NAMALWA (cell line): ENCODE data around the gene INS.
"Not testable (repeated sequence)": the region's sequence is repeated elsewhere in the genome, so short reads cannot be mapped to it uniquely, and the experiment has no call there.

Experiments used
- DNase-seq: peaks from one replicate; pipeline ENCODE4 v3.0.0-alpha.2; 2015; ENCODE audit warnings: low spot score

INS gene

DNA sequence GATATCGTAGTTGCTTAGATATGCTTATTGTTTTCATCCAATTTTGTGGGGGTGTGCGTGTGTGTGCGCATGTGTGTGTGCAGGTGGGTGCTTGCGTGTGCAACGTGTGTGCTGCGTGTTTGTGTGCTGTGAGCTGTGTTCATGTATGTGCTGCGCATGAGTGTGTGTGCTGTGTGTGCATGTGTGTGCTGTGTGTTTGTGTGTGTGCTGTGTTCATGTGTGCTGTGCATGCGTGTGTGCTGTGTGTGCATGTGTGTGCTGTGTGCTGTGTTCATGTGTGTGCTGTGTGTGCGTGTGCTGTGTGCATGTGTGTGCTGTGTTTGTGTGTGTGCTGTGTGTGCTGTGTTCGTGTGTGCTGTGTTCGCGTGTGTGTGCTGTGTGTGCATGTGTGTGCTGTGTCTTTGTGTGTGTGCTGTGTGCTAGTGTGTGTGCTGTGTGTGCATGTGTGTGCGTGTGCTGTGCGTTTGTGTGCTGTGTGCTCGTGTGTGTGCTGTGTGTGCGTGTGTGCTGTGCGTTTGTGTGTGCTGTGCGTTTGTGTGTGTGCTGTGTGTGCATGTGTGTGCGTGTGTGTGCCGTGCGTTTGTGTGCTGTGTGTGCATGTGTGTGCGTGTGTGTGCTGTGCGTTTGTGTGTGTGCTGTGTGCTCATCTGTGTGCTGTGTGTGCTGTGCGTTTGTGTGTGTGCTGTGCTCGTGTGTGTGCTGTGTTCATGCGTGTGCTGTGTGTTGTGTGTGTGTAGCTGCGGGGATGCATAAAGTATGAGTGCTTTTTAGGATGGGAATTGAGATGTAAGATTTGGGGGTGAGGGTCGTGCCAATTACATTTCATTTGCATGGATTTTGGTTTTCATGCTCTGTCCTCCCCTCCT, 29.4 kb downstream of the INS start:
- DNase-seq, result no peak

GRCh38 chr11:2130881-2131352, 30.1 kb downstream of the INS start:
- no peak for DNase-seq

- no peak for DNase-seq
Measured at GRCh38 chr11:2129699-2130366, 31.2 kb downstream of the INS start.

- no peak for DNase-seq
Measured at GRCh38 chr11:2129308-2129698, 31.7 kb downstream of the INS start.

DNA sequence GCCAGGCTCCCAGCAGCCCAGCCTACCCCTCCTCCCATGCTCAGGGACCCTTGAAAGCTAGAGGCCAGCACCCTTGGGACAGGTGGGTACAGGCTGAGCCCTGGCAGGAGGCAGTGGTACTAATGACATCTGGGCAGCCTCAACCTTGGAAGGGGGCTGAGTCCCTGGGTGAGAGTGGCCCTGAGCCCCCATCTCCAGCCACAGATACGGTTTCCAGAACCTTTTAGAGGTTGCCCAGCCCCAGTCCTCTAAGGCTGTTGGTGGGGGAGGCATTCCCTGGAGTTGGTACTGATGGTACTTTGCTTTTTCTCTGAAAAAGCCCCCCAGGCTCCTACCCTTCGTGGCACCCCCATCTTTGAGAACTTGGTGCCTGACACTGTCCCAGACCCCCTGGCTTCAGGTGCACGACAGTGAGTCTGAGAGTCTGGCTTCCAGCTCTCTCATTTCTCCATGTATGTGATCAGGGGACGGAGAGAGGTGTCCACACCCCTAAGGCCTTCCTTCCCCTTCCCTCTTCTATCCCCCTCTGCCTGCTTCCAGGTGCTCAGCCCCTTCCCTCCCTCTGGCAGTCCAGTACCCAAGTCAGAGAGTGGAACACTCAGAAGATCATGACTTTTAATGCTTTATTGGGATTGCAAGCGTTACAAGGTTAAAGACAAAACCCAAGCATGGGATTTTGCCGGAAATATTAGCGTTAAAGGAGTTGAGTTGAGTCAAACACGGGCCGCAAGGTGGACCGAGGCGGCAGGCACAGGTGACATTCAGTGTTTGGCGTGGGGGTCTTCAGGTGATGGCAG, 32.3 kb downstream of the INS start:
- no peak for DNase-seq

GRCh38 chr11:2128130-2128510, 32.9 kb downstream of the INS start:
- no peak for DNase-seq

- DNase-seq, result no peak
Measured at GRCh38 chr11:2127482-2128129, 33.4 kb downstream of the INS start.

- DNase-seq, result no peak
Measured at GRCh38 chr11:2126520-2127085, 34.4 kb downstream of the INS start.

DNA sequence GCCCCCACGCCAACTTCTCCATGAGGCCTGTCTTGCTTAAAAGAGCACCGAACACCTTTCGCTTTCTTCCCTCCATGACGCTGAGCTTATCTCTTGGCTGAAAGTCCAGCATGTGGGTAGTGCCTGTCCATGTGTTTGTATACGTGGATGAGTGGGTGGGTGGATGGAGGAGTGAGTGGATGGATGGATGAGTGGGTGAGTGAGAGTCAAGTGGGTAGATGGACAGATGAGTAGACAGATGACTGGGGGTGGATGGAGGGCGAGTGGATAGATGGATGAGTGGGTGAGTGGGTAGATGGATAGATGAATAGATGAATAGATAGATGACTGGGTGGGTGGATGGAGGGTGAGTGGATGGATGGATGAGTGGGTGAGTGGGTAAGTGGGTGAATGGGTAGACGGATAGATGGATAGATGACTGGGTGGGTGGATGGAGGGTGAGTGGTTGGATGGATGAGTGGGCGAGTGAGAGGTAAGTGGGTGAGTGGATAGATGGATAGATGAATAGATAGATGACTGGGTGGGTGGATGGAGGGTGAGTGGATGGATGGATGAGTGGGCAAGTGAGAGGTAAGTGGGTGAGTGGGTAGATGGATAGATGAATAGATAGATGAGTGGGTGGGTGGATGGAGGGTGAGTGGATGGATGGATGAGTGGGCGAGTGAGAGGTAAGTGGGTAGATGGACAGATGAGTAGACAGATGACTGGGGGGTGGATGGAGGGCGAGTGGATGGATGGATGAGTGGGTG, 36.1 kb downstream of the INS start:
- not testable (repeated sequence) for DNase-seq

DNA sequence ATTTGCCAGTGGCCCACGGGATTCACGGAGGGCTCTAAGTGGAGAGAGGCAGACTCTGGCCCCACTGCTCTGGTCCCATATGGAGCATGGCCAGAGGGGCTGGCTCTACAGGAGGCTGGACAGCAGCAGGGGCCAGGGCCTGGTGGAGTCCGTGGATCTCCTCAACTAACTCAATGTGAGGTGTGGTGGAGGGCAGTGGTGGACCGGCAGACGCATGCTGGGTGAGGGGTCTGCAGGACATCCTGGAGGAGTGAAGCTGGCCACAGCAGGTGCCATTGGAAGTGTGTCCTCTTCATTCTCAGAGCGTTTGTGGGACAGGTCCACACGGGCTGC, 37.4 kb downstream of the INS start:
- no peak for DNase-seq

DNA sequence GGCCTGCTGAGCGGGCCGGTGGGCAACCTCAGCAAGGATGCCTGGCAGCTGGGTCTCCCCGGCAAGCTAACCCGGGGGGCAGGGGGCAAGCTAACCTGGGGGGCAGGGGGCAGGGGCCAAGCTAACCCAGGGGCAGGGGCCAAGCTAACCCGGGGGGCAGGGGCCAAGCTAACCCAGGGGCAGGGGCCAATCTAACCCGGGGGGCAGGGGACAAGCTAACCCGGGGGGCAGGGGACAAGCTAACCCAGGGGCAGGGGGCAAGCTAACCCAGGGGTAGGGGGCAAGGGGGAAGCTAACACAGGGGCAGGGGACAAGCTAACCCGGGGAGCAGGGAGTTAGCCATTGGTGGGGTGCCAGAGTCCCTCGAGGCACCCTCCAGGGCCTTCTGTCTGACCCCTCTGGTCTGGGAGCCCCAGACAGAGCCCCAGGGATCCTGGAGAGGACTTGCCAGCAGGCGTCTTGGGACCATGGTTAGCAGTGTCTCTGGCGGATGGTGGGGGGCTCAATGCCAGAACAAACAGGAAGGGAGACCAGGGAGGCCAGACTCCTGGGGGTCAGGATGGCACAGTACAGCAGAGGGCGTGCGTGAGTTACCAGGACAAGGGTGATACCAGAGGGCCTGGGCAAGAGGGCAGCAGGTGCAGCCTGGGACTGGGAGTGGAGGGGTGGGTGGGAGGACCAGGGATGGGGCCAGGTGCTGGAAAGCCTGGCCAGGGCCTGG, 37.9 kb downstream of the INS start:
- DNase-seq, result no peak

- DNase-seq, result no peak
Measured at GRCh38 chr11:2122222-2122906, 38.6 kb downstream of the INS start.

- no peak for DNase-seq
Measured at GRCh38 chr11:2121227-2122130, 39.5 kb downstream of the INS start.

GRCh38 chr11:2120359-2121100, 40.5 kb downstream of the INS start:
- no peak for DNase-seq

GRCh38 chr11:2118677-2119076, 42.3 kb downstream of the INS start:
- DNase-seq, result no peak

DNA sequence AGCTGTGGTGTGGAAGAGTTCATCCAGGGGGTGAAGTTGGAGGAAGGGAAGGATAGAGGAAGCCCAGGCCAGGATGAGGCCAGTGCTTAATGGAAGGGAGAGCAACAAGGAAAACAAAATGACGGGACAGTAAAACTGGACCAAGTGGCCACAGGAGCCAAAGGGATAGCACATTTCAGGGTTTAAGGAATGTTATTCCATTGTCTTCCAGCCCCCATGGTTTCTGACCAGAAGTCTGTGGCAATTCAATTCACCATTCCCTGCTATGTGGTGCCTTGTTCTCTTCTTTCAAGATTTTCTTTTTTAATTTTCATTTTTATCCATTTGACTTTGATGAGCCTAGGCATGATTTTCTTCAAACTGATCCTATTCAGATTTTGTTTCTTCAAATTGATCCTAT, 44.3 kb downstream of the INS start:
- no peak for DNase-seq

DNA sequence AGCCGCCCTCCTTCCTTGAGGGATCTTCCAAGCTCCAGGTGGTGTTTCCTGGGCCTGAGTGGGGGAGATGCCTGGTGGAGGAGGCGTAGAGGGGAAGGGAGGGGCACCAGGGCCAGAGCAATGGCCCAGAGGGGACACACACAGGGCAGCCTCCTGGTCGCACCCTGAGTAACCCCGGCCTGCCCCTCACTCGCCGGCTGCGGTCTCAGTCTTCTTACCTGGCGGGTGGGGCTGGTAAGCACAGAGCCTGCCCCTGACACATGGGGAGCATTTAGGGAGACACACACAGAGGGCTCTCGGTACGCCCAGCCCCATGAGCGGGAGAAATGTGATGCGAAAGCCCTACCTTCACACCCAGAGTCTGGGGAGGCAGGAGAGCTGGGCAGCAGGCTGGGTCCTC, 45.7 kb downstream of the INS start:
- DNase-seq, result no peak
